ENCODE results near the gene HMX1. TPM values are rescaled to one million over a fixed set of nuclear protein-coding genes. Genes with fewer than 3 reads are reported as not detected.

The HMX1 gene
- total and polyA plus RNA-seq, 10 of the 15 experiments (the other 5 are each of a cell fraction or from before 2014, with no cell fraction given) = not detected

DNA sequence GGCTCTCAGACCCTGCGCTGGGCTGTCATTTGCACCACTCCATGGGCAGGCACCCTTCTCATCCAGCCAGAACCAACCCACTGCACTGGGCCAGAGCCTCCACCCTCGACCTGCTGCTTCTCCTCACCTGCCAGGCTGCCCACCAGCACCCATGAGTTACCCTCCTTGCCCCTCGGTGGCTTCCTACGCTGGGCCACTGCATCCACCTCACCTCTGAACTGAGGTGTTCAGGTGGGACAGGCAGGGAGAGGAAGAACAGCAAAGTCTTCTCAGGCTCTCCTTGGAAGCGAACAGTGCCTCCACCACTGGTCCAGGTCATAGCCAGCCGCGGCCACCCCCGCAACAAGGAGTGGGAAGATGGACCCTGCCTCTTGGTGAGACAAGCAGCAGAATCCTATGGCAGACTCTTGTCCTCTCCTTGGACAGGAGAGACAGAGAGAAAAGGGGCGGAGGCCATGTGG lies 32.4 kb upstream of the HMX1 start:
- in situ Hi-C loops (cut with MboI) = no loop called here
- RAD21 ChIA-PET (ENCODE audit: unreplicated experiment) = no interaction called here
- H3K4me2 ChIP-seq (ENCODE audit: control insufficient read depth, insufficient read depth) = no peak overlapping the region
- CTCF ChIA-PET = no interaction called here
- SMC1A ChIA-PET (ENCODE audit: uncharacterized antibody, unreplicated experiment) = no interaction called here
- no TSS peak for BruUV-seq (replicated peaks)
- FAIRE-seq (no peak), DNase-seq (ENCODE audit: low read depth, low spot score) (no peak), ATAC-seq (no peak)
- no peak overlapping the region for H3K9ac ChIP-seq (ENCODE audit: control insufficient read depth, insufficient read depth, low read length)
- peaks cover 6% of the 10 kb centered on the region; the same call in 2 of the 3 replicates for H3K9me3 ChIP-seq (replicated peaks; ENCODE audit: control insufficient read depth, insufficient read depth, low read length)
- no peaks in the 10 kb centered on the region for H3K36me3 ChIP-seq (ENCODE audit: control insufficient read depth in 2 of 2, insufficient read depth in 2 of 2, low read length in 1 of 2)
- no peaks in the 10 kb centered on the region for H3K79me2 ChIP-seq (ENCODE audit: control insufficient read depth, insufficient read depth, low read length)
- H4K20me1 ChIP-seq (ENCODE audit: control insufficient read depth, insufficient read depth) = no peaks in the 10 kb centered on the region
- POLR2A ChIA-PET = no interaction called here
- intact Hi-C loops (cut with micrococcal nuclease; ENCODE audit: unreplicated experiment) = no loop called here
- no peaks in the 10 kb centered on the region for H3K4me1 ChIP-seq (ENCODE audit: control insufficient read depth, insufficient read depth, low read length)
- H2AFZ ChIP-seq (ENCODE audit: control insufficient read depth, low read depth, low read length) = no peak overlapping the region
- no peak overlapping the region for H3K4me3 ChIP-seq
- no peak overlapping the region for H3K27ac ChIP-seq (ENCODE audit: control insufficient read depth, insufficient read depth)
- WGBS (ENCODE audit: insufficient coverage, insufficient replicate concordance, low lambda C conversion rate, missing lambda C conversion rate) = 38% methylated on average over 9 of the region's 9 CpGs
- H3K27me3 ChIP-seq (replicated peaks in 1 of 2; ENCODE audit: control insufficient read depth in 2 of 2, insufficient read depth in 2 of 2, low read length in 1 of 2) = no peaks in the 10 kb centered on the region; a peak in 1 of 4 replicates
- TF ChIP-seq, protein P1, sequence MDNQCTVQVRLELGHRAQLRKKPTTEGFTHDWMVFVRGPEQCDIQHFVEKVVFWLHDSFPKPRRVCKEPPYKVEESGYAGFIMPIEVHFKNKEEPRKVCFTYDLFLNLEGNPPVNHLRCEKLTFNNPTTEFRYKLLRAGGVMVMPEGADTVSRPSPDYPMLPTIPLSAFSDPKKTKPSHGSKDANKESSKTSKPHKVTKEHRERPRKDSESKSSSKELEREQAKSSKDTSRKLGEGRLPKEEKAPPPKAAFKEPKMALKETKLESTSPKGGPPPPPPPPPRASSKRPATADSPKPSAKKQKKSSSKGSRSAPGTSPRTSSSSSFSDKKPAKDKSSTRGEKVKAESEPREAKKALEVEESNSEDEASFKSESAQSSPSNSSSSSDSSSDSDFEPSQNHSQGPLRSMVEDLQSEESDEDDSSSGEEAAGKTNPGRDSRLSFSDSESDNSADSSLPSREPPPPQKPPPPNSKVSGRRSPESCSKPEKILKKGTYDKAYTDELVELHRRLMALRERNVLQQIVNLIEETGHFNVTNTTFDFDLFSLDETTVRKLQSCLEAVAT (IDR thresholded peaks at IDR 0.05) = no peak
- TF ChIP-seq, protein P2, sequence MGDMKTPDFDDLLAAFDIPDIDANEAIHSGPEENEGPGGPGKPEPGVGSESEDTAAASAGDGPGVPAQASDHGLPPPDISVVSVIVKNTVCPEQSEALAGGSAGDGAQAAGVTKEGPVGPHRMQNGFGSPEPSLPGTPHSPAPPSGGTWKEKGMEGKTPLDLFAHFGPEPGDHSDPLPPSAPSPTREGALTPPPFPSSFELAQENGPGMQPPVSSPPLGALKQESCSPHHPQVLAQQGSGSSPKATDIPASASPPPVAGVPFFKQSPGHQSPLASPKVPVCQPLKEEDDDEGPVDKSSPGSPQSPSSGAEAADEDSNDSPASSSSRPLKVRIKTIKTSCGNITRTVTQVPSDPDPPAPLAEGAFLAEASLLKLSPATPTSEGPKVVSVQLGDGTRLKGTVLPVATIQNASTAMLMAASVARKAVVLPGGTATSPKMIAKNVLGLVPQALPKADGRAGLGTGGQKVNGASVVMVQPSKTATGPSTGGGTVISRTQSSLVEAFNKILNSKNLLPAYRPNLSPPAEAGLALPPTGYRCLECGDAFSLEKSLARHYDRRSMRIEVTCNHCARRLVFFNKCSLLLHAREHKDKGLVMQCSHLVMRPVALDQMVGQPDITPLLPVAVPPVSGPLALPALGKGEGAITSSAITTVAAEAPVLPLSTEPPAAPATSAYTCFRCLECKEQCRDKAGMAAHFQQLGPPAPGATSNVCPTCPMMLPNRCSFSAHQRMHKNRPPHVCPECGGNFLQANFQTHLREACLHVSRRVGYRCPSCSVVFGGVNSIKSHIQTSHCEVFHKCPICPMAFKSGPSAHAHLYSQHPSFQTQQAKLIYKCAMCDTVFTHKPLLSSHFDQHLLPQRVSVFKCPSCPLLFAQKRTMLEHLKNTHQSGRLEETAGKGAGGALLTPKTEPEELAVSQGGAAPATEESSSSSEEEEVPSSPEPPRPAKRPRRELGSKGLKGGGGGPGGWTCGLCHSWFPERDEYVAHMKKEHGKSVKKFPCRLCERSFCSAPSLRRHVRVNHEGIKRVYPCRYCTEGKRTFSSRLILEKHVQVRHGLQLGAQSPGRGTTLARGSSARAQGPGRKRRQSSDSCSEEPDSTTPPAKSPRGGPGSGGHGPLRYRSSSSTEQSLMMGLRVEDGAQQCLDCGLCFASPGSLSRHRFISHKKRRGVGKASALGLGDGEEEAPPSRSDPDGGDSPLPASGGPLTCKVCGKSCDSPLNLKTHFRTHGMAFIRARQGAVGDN (IDR thresholded peaks at IDR 0.05) = no peak
- no peak for TF ChIP-seq FOS (IDR thresholded peaks at IDR 0.05; ENCODE audit: borderline replicate concordance, extremely low read depth, insufficient read length)
- TF ChIP-seq, protein P3, sequence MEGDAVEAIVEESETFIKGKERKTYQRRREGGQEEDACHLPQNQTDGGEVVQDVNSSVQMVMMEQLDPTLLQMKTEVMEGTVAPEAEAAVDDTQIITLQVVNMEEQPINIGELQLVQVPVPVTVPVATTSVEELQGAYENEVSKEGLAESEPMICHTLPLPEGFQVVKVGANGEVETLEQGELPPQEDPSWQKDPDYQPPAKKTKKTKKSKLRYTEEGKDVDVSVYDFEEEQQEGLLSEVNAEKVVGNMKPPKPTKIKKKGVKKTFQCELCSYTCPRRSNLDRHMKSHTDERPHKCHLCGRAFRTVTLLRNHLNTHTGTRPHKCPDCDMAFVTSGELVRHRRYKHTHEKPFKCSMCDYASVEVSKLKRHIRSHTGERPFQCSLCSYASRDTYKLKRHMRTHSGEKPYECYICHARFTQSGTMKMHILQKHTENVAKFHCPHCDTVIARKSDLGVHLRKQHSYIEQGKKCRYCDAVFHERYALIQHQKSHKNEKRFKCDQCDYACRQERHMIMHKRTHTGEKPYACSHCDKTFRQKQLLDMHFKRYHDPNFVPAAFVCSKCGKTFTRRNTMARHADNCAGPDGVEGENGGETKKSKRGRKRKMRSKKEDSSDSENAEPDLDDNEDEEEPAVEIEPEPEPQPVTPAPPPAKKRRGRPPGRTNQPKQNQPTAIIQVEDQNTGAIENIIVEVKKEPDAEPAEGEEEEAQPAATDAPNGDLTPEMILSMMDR (IDR thresholded peaks at IDR 0.05 in 2 of 3, conservative IDR thresholded peaks at IDR 0.05 in 1 of 3; ENCODE audit: control insufficient read depth in 2 of 3, extremely low read depth in 1 of 3, insufficient read depth in 1 of 3, low read depth in 3 of 3, low read length in 3 of 3) = no peak
- no peak for TF ChIP-seq MXI1 (IDR thresholded peaks at IDR 0.05; ENCODE audit: low read depth, low read length)
- no peak for TF ChIP-seq GATAD2B (conservative IDR thresholded peaks at IDR 0.05; ENCODE audit: low read depth)
- no peak for TF ChIP-seq HCFC1 (IDR thresholded peaks at IDR 0.05; ENCODE audit: low read length)
- TF ChIP-seq, protein P4, sequence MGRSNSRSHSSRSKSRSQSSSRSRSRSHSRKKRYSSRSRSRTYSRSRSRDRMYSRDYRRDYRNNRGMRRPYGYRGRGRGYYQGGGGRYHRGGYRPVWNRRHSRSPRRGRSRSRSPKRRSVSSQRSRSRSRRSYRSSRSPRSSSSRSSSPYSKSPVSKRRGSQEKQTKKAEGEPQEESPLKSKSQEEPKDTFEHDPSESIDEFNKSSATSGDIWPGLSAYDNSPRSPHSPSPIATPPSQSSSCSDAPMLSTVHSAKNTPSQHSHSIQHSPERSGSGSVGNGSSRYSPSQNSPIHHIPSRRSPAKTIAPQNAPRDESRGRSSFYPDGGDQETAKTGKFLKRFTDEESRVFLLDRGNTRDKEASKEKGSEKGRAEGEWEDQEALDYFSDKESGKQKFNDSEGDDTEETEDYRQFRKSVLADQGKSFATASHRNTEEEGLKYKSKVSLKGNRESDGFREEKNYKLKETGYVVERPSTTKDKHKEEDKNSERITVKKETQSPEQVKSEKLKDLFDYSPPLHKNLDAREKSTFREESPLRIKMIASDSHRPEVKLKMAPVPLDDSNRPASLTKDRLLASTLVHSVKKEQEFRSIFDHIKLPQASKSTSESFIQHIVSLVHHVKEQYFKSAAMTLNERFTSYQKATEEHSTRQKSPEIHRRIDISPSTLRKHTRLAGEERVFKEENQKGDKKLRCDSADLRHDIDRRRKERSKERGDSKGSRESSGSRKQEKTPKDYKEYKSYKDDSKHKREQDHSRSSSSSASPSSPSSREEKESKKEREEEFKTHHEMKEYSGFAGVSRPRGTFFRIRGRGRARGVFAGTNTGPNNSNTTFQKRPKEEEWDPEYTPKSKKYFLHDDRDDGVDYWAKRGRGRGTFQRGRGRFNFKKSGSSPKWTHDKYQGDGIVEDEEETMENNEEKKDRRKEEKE (IDR thresholded peaks at IDR 0.05) = no peak
- no peak for TF ChIP-seq SMC3 (IDR thresholded peaks at IDR 0.05; ENCODE audit: borderline replicate concordance, low read length)
- TF ChIP-seq SMAD5 (IDR thresholded peaks at IDR 0.05; ENCODE audit: low read depth) = no peak
- no peak for TF ChIP-seq EP300 (IDR thresholded peaks at IDR 0.05; ENCODE audit: borderline replicate concordance in 1 of 2, control insufficient read depth in 1 of 2, low read depth in 2 of 2, low read length in 2 of 2)
